C4-2B (cell line): Measurements from ENCODE around the gene RPS2.
A peak's percentile ranks its signal among the peaks of the same experiment; 100 is the strongest.

Experiments
- H3K27ac ChIP-seq: fragments of 450-650 bp; 2 replicates; pipeline ENCODE4 v1.5.1; 2017
- CTCF ChIP-seq: fragments of 450-650 bp; conservative IDR thresholded peaks from 2 replicates; pipeline ENCODE4 v1.5.1; 2017; ENCODE audit warnings: mild to moderate bottlenecking
- ZFX ChIP-seq: fragments of 450-650 bp; IDR thresholded peaks from 2 replicates; pipeline ENCODE4 v1.6.1; 2017

Gene RPS2

GRCh38 chr16:1990101-1990350 is 25.4 kb upstream of the RPS2 start:
- no peak overlapping the region for H3K27ac ChIP-seq
- TF ChIP-seq ZFX (no peak), CTCF (no peak)

- TF ChIP-seq CTCF (no peak), ZFX (no peak)
- peak within 1 kb of the TSS; percentile 11; the same call in 1 of the 2 replicates for H3K27ac ChIP-seq
These were observed 24.8 kb upstream of the RPS2 start, which contains the start of gene SYNGR3 for GRCh38 chr16:1989209-1990100. TSS of gene SYNGR3 (plus strand) at chr16:1989970. CDS start at chr16:1990103, 133 bp downstream.

- no peak overlapping the region for H3K27ac ChIP-seq
These were observed 22.6 kb upstream of the RPS2 start for GRCh38 chr16:1987198-1987597.

GRCh38 chr16:1985466-1986150 is 21.0 kb upstream of the RPS2 start:
- peak overlapping the region; percentile 90 for H3K27ac ChIP-seq
- TF ChIP-seq ZFX (no peak), CTCF (no peak)

More at GRCh38 chr16:1987198-1987597, 22.6 kb upstream of the RPS2 start:
- TF ChIP-seq CTCF (no peak), ZFX (no peak)

GRCh38 chr16:1984347-1985225 is 20.0 kb upstream of the RPS2 start:
- TF ChIP-seq CTCF (no peak), ZFX (peak; percentile 96)
- peak overlapping the region; percentile 90 for H3K27ac ChIP-seq

GRCh38 chr16:1983544-1984346 is 19.1 kb upstream of the RPS2 start, which contains the start of gene GFER:
TSS of gene GFER (plus strand) at chr16:1984193. CDS start at chr16:1984219, 26 bp downstream.
- TF ChIP-seq CTCF (peak; percentile 73), ZFX (no peak)
- peak within 1 kb of the TSS; percentile 90 for H3K27ac ChIP-seq
